Mononuclear cell (primary cell): ENCODE results near the gene PGLYRP1. TPM values are rescaled to one million over a fixed set of nuclear protein-coding genes. Genes with fewer than 3 reads are reported as not detected.

ENCODE experiments used
- H3K27me3 ChIP-seq: 2 replicates; pipeline ENCODE4 v1.6.0; 2011; ENCODE audit warnings: low read length, control low read depth; ENCODE audit not compliant: insufficient read depth
- H3K4me1 ChIP-seq: 2 replicates; pipeline ENCODE4 v1.5.1; 2011; ENCODE audit warnings: mild to moderate bottlenecking, low read length, control low read depth; ENCODE audit not compliant: insufficient read depth
- H3K4me3 ChIP-seq: 2 replicates; pipeline ENCODE4 v1.5.1; 2011; ENCODE audit warnings: mild to moderate bottlenecking, low read length, moderate library complexity
- H3K9me3 ChIP-seq: 2 replicates; pipeline ENCODE4 v1.5.1; 2011; ENCODE audit warnings: low read depth, mild to moderate bottlenecking, control low read depth, low read length
- total RNA-seq: library from RNA; depleted of rRNA; stranded (reverse); fragments of >200 nt; gene quantifications from one replicate; pipeline ENCODE4 v1.2.3, GENCODE V29; 2012

The PGLYRP1 gene
- total RNA-seq, 1 donor = not detected

DNA sequence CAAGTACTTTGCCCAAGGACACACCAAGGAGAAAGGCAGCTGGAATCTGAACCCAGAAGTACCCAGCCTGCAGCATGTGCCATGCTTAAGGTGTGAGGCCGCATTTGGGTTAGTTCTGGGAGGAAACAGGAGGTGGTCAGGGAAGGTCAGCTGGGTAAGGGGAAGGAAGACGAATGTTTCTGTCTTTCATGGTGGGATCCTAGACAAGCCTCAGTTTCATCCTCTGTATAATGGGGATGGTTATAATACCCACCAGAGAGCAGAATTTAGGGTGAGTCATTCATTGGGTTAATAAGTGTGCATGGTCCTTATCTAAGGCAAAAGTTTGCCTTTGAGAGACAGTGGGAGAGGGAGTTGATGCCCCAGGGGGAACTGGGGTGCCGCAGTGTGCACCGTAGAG is 24.0 kb downstream of the PGLYRP1 start:
- peaks cover 30% of the 10 kb centered on the region for H3K4me1 ChIP-seq
- no peaks in the 10 kb centered on the region for H3K9me3 ChIP-seq
- no peak overlapping the region for H3K4me3 ChIP-seq
- H3K27me3 ChIP-seq = no peaks in the 10 kb centered on the region

DNA sequence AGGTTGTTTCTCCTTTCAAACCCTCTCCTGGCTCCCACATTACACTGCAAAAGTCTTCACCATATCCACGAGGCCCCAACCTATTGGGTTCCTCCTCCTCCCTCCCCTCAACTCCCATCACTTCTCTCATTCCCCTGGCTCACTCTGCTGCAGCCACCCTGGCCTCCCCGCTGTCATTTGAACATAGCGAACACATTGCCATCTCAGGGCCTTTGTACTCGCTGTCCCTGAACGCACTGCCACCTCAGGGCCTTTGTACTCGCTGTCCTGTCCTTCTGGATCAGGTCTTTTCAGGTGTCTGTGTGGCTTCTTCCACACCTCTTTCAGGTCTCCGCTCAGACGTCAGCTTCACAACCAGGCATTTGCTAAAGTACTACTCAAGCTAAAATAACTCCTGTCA is 25.9 kb downstream of the PGLYRP1 start:
- Histone ChIP-seq H3K4me3 (no peak overlapping the region), H3K27me3 (no peaks in the 10 kb centered on the region), H3K4me1 (peaks cover 30% of the 10 kb centered on the region), H3K9me3 (no peaks in the 10 kb centered on the region)

DNA sequence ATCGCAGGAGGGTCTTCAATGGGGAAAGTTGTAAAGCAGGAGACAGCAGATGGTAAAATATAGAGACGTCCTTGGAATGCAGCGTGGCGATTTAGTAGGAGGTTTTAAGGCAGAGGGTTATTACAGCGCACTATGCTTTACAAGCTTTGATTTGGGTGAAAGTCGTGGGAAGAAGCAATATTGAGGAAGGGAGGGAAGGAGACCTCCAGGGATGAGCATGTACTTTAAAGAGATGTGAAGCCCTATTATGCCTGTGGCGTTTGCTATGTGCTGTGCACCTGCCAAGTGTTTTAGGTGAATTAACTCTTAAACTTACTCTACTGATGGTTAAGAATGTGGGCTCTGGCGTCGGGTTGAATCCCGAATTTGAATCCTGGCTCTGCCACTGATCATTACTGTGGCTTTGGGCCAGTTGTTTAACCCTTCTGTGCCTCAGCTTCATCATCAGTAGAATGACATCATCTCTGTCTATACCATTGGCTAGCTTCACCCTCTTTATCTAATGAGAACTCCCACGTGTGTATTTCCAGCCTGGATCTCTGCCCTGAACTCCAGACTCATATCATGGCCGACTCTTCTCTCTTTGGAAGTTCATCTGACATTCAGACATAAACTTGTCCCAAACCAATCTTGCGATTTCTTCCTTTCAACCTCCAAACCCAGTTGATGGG is 27.0 kb downstream of the PGLYRP1 start:
- peak overlapping the region; percentile 62 for H3K4me3 ChIP-seq
- H3K27me3 ChIP-seq = no peaks in the 10 kb centered on the region
- no peaks in the 10 kb centered on the region for H3K9me3 ChIP-seq
- H3K4me1 ChIP-seq = peaks cover 30% of the 10 kb centered on the region

DNA sequence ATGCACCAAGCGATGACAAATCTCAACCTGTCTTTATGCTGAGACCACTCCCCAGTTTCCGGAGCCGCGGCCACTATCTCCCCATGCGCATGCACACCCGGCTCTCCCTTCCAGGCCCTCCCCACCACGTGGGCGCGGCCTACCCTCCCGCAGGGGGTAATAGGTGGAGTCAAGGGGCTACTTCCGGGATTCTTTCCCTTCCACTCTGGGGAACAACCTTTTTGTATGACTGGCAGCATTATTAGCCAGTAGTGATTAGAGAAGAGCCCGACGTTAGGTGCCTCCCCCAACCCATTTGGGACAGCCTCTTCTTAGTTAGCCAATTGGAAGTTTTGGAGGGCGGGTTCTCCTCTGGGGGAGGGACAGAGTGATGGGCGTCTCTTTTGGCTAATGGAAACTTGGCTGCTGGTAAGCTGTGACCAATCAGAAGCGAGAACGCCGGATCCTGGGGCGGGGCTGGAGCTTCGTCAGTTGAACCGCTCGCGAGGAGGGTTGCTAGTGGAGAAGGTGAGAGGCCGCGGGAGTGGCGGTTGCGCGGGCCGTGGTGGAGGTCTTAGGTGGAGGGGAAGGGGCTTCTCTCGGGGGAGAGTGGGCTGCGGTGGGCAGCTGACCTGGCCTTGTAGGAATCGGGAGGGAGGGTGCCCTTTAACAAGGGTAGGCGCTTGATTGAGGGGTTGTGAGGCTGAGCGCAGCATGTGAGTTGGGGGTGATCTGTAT is 27.7 kb downstream of the PGLYRP1 start, which contains the start of gene CCDC61:
Gene CCDC61, plus strand, starts transcription at position 470 of the 717 bp plus-strand sequence. CDS start 7,552 bp downstream, outside the sequence.
- Histone ChIP-seq H3K27me3 (no peaks in the 10 kb centered on the region), H3K4me3 (peak within 1 kb of the TSS; percentile 62), H3K9me3 (no peaks in the 10 kb centered on the region), H3K4me1 (peaks cover 24% of the 10 kb centered on the region)

DNA sequence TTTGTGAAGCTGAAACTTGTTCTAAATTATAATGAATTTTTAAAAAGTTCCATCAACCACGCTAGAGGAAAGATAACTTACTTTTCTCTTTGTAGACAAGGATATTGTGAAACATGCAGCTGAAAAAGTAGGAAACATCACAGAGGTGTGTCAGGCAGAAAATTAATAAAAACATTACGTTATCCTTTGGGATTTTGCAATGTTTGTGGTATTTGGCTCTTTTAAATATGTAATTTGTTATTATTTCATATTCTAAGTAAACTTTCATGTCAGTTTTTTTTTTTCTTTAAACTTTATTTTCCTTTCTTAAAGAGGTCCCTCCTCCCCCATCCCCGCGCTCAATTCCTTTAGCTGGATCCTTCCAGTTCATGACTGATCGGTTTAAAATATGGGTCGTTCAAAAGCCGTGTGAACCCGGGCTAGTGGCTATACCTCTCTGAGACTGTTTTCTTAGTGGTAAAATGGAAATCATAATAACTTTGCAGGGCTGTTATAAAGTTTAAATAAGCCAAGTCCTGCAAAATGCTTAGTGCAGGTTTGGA is 28.3 kb downstream of the PGLYRP1 start:
- Histone ChIP-seq H3K27me3 (no peaks in the 10 kb centered on the region), H3K4me3 (peak overlapping the region; percentile 47), H3K9me3 (no peaks in the 10 kb centered on the region), H3K4me1 (peaks cover 17% of the 10 kb centered on the region)

DNA sequence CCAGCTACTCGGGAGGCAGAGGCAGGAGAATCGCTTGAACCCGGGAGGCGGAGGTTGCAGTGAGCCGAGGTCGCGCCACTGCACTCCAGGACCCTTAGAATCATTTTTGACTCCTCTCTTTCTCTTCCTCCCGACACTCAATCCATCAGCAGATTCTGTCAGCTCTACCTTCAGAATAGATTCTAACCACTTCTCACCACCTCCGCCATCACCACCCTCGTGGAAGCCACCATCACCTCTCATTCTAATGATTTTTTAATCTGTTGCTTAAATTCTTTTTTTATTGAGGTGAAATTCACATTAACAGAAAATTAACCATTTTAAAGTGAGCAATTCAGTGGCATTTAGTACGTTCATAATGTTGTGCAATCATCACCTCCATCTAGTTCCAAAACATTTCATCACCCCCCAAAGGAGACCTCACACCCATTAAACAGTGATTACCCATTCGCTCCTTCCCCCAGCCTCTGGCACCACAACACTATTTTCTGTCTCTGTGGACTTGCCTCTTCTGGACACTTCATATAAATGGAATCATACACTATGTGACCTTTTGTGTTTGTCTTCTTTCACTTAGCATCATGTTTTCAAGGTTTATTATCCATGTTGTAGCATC is 32.6 kb downstream of the PGLYRP1 start:
- H3K27me3 ChIP-seq = no peaks in the 10 kb centered on the region
- no peaks in the 10 kb centered on the region for H3K9me3 ChIP-seq
- H3K4me3 ChIP-seq = no peak overlapping the region
- H3K4me1 ChIP-seq = peaks cover 7% of the 10 kb centered on the region

DNA sequence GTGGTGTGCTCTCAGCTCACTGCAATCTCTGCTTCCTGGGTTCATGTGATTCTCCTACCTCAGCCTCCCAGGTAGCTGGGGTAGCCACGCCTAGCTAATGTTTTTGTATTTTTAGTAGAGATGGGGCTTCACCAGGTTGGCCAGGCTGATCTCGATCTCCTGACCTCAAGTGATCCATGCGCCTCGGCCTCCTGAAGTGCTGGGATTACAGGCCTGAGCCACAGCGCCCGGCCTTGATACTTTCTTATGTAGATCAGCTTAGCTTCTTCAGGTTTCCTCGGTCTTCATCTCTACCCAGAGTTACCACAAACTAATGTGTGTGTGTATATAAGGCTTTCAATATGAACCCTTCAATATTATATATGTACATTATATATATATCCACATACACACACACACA is 37.5 kb downstream of the PGLYRP1 start:
- no peaks in the 10 kb centered on the region for H3K9me3 ChIP-seq
- no peaks in the 10 kb centered on the region for H3K27me3 ChIP-seq
- H3K4me3 ChIP-seq = no peak overlapping the region
- H3K4me1 ChIP-seq = no peaks in the 10 kb centered on the region

DNA sequence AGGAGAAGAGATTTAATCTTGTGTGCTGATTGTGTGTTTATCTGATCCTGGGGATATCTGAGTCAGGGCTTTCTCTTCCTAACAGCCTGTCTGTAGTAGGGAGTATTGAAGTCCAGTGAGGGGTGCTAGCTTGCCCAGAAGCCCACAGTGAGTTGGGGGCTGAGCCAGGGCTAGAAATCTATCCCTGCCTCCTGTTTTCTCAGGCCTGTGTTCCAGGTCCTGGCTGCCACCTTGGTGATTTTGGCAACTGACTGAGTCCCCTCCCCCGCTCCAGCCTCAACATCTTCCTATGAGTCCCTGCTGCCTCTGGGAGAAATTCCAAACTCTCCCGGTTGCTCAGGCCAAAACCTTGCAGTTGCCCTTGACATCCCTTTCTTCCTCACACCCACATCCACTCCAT is 41.5 kb downstream of the PGLYRP1 start:
- H3K27me3 ChIP-seq = no peaks in the 10 kb centered on the region
- H3K4me3 ChIP-seq = no peak overlapping the region
- no peaks in the 10 kb centered on the region for H3K4me1 ChIP-seq
- no peaks in the 10 kb centered on the region for H3K9me3 ChIP-seq

DNA sequence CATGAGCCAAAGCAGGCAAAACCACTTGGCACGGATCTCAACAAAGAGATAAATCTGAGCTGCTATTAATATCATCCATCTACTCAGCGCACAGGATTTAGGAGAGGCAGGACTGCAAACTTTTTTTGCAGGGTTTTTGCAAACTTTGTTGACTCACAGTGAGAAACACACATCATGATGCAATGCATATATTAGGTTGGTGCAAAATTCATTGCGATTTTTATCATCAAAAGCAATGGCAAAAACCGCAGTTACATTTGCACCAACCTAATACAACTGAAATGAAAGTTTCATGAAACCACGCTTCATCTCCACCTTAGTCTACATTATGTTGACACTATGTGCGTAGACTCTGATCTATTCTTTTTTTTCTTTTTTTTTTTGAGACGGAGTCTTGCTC is 44.7 kb downstream of the PGLYRP1 start:
- no peak overlapping the region for H3K4me3 ChIP-seq
- peaks cover 5% of the 10 kb centered on the region for H3K4me1 ChIP-seq
- no peaks in the 10 kb centered on the region for H3K9me3 ChIP-seq
- H3K27me3 ChIP-seq = peaks cover 19% of the 10 kb centered on the region

DNA sequence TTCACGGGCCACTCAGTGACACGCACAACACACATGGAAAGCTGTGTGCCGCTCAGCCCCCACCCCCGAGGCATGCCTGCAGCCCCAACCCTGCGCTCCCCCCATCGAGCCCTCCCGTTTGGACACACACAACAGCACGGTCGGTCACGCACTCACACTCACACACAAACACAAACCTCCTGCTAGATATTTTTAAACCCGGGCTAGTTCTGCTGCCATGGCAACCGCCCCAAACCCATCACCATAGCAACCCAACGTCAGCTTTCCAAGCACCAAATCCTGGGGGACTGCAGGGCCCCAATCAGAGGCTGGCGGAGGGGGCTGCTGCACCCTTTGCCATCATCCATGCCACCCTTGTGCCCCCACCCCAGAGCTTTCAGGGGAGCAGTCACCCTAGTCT is 46.7 kb downstream of the PGLYRP1 start:
- Histone ChIP-seq H3K27me3 (peaks cover 35% of the 10 kb centered on the region), H3K4me3 (no peak overlapping the region), H3K9me3 (no peaks in the 10 kb centered on the region), H3K4me1 (peaks cover 20% of the 10 kb centered on the region)

DNA sequence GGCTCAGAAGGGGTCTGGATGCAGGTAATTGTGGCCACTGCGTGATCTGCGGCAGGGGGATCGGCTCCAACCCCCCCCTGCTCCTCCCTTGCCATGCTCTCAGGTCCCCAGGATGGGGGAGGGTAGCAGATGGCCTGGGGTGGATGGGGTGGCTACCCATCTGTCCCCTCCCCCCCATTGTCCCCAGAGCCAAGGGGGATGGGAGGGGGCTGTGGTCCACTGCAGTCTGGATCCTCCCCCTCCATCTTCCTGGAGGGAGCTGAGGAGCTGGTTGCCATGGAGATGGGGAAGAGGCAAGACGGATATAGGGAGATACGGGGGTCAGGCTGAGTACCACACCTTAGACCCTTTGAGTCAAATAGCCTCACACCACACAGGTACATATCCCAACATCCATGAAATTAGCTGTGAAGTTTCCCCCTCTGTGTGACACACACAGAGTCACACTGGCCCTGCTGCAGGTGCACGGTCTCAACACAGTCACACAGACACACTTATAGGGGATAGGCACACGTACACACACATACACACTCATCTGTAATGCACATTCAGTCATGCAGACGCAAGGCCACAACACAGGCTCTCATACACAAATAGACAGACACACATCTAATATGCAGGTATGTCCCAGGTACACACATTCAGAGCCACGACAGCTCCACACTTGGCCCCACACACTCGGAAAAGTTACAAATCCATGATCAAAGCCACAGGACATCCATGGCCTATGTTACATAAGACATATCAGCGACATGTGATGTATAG is 47.4 kb downstream of the PGLYRP1 start:
- peaks cover 21% of the 10 kb centered on the region for H3K4me1 ChIP-seq
- no peaks in the 10 kb centered on the region for H3K9me3 ChIP-seq
- peaks cover 42% of the 10 kb centered on the region for H3K27me3 ChIP-seq
- H3K4me3 ChIP-seq = no peak overlapping the region

DNA sequence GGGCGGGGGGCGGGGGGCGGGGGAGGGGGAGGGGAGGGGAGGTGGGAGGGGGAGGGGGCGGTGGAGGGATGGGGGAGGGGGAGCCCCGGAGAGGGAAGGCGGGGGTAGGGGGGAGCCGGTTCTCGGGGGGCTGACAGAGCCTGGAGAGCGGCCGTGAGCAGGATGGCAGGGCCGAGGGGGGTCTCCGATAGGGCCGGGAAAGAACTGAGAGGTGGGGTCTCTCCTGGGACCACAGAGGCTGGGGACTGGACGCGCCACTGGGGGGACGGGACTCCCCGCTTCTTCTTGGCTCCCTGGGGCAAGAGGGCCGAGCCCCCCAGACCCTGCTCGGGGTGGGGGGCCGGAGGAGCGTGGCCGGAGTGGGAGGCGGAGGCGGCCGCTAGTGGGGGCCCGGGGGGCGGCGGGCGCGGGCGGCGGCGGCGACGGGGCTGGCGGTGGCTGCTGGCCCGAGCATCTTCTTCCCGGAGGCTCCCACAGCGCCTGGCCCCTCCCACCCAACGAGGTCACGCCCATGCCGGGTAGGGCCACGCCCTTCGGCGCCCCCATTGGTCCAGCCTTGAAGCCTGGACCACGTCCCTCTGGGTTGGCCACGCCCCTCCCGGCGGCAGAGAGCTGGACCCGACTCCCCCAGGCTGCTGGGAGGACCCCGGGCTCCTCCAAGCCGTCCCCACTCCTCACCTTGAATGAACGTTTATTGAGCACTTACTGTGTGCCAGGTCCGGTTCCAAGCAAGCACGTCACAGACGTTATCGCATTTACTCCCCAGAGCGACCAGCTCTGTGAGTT is 49.1 kb downstream of the PGLYRP1 start, which contains the start of gene NOVA2:
Gene NOVA2, minus strand, starts transcription at position 313 of the 786 bp plus-strand sequence. CDS start 514 bp downstream, outside the sequence.
- peaks cover 21% of the 10 kb centered on the region for H3K4me1 ChIP-seq
- H3K27me3 ChIP-seq = peaks cover 47% of the 10 kb centered on the region

DNA sequence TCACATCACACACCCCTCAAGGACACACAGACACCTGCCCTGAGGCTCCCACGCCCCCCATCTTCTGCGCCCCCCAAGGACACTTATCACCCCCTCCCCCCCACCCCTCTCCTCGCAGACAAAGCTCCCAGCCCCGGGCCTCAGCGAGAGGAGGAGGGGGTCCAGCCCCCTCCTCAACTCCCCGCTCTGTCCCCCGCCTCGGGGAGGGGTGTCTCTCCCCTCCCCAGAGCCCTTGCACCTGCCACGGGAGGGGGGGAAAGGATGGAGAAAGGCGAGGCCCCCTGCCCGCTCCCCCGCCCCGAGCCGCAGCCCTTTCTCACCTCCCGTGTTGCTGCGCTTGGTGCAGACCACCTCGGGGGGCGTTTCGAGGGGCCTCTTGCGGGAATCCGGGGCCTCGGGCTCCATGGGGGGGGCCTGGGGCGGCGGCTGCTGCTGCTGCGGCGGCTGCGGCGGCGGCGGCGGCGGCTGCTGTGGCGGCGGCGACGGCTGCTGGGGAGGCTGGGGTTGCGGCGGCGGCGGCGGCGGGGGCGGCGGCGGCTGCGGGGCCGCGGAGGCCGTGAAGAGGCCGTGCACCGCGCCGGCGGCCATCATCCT is 49.8 kb downstream of the PGLYRP1 start:
- Histone ChIP-seq H3K27me3 (peaks cover 47% of the 10 kb centered on the region), H3K9me3 (no peaks in the 10 kb centered on the region), H3K4me3 (no peak overlapping the region), H3K4me1 (peaks cover 21% of the 10 kb centered on the region)

More for the DNA sequence above, 49.1 kb downstream of the PGLYRP1 start, which contains the start of gene NOVA2:
- H3K4me3 ChIP-seq = no peak within 1 kb of the TSS
- no peaks in the 10 kb centered on the region for H3K9me3 ChIP-seq
